ENCODE data around the gene BHLHE40.

Gene BHLHE40

GRCh38 chr3:4979428-4980228, at the start of gene BHLHE40:
BHLHE40 (plus strand) TSS chr3:4979437; CDS start chr3:4979719, 282 bp downstream.
- no peaks in the 10 kb centered on the region for H3K36me3 ChIP-seq (ENCODE audit: insufficient read depth, low read length)
- H3K9me3 ChIP-seq (ENCODE audit: low read length) = no peaks in the 10 kb centered on the region
- peak within 1 kb of the TSS; percentile 41 for H3K4me3 ChIP-seq (ENCODE audit: low read length)
- H3K4me1 ChIP-seq (ENCODE audit: insufficient read depth, low read length) = peaks cover 26% of the 10 kb centered on the region
- peaks cover 41% of the 10 kb centered on the region for H3K27me3 ChIP-seq (ENCODE audit: insufficient read depth, low read length)
- peak within 1 kb of the TSS; percentile 94 for H2AFZ ChIP-seq (ENCODE audit: low read depth, low read length)

- Histone ChIP-seq H2AFZ (ENCODE audit: low read depth, low read length) (no peak overlapping the region), H3K4me1 (ENCODE audit: insufficient read depth, low read length) (no peaks in the 10 kb centered on the region), H3K4me3 (ENCODE audit: low read length) (no peak overlapping the region), H3K36me3 (ENCODE audit: insufficient read depth, low read length) (no peaks in the 10 kb centered on the region), H3K9me3 (ENCODE audit: low read length) (no peaks in the 10 kb centered on the region), H3K27me3 (ENCODE audit: insufficient read depth, low read length) (no peaks in the 10 kb centered on the region)
These were observed 48.7 kb upstream of the BHLHE40 start for GRCh38 chr3:4930501-4930900.

- H3K27me3 ChIP-seq (ENCODE audit: insufficient read depth, low read length) = no peaks in the 10 kb centered on the region
- H3K36me3 ChIP-seq (ENCODE audit: insufficient read depth, low read length) = no peaks in the 10 kb centered on the region
- no peak overlapping the region for H2AFZ ChIP-seq (ENCODE audit: low read depth, low read length)
- H3K4me1 ChIP-seq (ENCODE audit: insufficient read depth, low read length) = no peaks in the 10 kb centered on the region
- no peaks in the 10 kb centered on the region for H3K9me3 ChIP-seq (ENCODE audit: low read length)
- H3K4me3 ChIP-seq (ENCODE audit: low read length) = no peak overlapping the region
These were observed 45.2 kb upstream of the BHLHE40 start for GRCh38 chr3:4934050-4934449.

GRCh38 chr3:4935347-4935746, 43.9 kb upstream of the BHLHE40 start:
- no peaks in the 10 kb centered on the region for H3K4me1 ChIP-seq (ENCODE audit: insufficient read depth, low read length)
- H3K27me3 ChIP-seq (ENCODE audit: insufficient read depth, low read length) = no peaks in the 10 kb centered on the region
- no peaks in the 10 kb centered on the region for H3K36me3 ChIP-seq (ENCODE audit: insufficient read depth, low read length)
- H2AFZ ChIP-seq (ENCODE audit: low read depth, low read length) = no peak overlapping the region
- no peaks in the 10 kb centered on the region for H3K9me3 ChIP-seq (ENCODE audit: low read length)
- no peak overlapping the region for H3K4me3 ChIP-seq (ENCODE audit: low read length)

- no peak overlapping the region for H3K4me3 ChIP-seq (ENCODE audit: low read length)
- no peak overlapping the region for H2AFZ ChIP-seq (ENCODE audit: low read depth, low read length)
- H3K36me3 ChIP-seq (ENCODE audit: insufficient read depth, low read length) = no peaks in the 10 kb centered on the region
- H3K9me3 ChIP-seq (ENCODE audit: low read length) = no peaks in the 10 kb centered on the region
- H3K4me1 ChIP-seq (ENCODE audit: insufficient read depth, low read length) = no peaks in the 10 kb centered on the region
- no peaks in the 10 kb centered on the region for H3K27me3 ChIP-seq (ENCODE audit: insufficient read depth, low read length)
These were observed 42.1 kb upstream of the BHLHE40 start for GRCh38 chr3:4936982-4937614.

- H3K4me3 ChIP-seq (ENCODE audit: low read length) = no peak overlapping the region
- no peak overlapping the region for H2AFZ ChIP-seq (ENCODE audit: low read depth, low read length)
- no peaks in the 10 kb centered on the region for H3K36me3 ChIP-seq (ENCODE audit: insufficient read depth, low read length)
- H3K9me3 ChIP-seq (ENCODE audit: low read length) = no peaks in the 10 kb centered on the region
- no peaks in the 10 kb centered on the region for H3K27me3 ChIP-seq (ENCODE audit: insufficient read depth, low read length)
- H3K4me1 ChIP-seq (ENCODE audit: insufficient read depth, low read length) = no peaks in the 10 kb centered on the region
These were observed 40.8 kb upstream of the BHLHE40 start for GRCh38 chr3:4938281-4938982.

- Histone ChIP-seq H3K36me3 (ENCODE audit: insufficient read depth, low read length) (no peaks in the 10 kb centered on the region), H2AFZ (ENCODE audit: low read depth, low read length) (no peak overlapping the region), H3K4me1 (ENCODE audit: insufficient read depth, low read length) (no peaks in the 10 kb centered on the region), H3K4me3 (ENCODE audit: low read length) (no peak overlapping the region), H3K9me3 (ENCODE audit: low read length) (no peaks in the 10 kb centered on the region), H3K27me3 (ENCODE audit: insufficient read depth, low read length) (no peaks in the 10 kb centered on the region)
These were observed 40.0 kb upstream of the BHLHE40 start for GRCh38 chr3:4939276-4939675.

GRCh38 chr3:4940985-4941384, 38.3 kb upstream of the BHLHE40 start:
- Histone ChIP-seq H2AFZ (ENCODE audit: low read depth, low read length) (no peak overlapping the region), H3K4me3 (ENCODE audit: low read length) (no peak overlapping the region), H3K36me3 (ENCODE audit: insufficient read depth, low read length) (no peaks in the 10 kb centered on the region), H3K4me1 (ENCODE audit: insufficient read depth, low read length) (no peaks in the 10 kb centered on the region), H3K27me3 (ENCODE audit: insufficient read depth, low read length) (no peaks in the 10 kb centered on the region), H3K9me3 (ENCODE audit: low read length) (no peaks in the 10 kb centered on the region)

- H2AFZ ChIP-seq (ENCODE audit: low read depth, low read length) = no peak overlapping the region
These were observed 35.7 kb upstream of the BHLHE40 start for GRCh38 chr3:4943549-4943948.

GRCh38 chr3:4945324-4945723, 33.9 kb upstream of the BHLHE40 start:
- H3K27me3 ChIP-seq (ENCODE audit: insufficient read depth, low read length) = no peaks in the 10 kb centered on the region
- H3K9me3 ChIP-seq (ENCODE audit: low read length) = no peaks in the 10 kb centered on the region
- H2AFZ ChIP-seq (ENCODE audit: low read depth, low read length) = no peak overlapping the region
- no peaks in the 10 kb centered on the region for H3K4me1 ChIP-seq (ENCODE audit: insufficient read depth, low read length)
- no peak overlapping the region for H3K4me3 ChIP-seq (ENCODE audit: low read length)
- no peaks in the 10 kb centered on the region for H3K36me3 ChIP-seq (ENCODE audit: insufficient read depth, low read length)

More at GRCh38 chr3:4943549-4943948, 35.7 kb upstream of the BHLHE40 start:
- H3K36me3 ChIP-seq (ENCODE audit: insufficient read depth, low read length) = no peaks in the 10 kb centered on the region
- H3K4me1 ChIP-seq (ENCODE audit: insufficient read depth, low read length) = no peaks in the 10 kb centered on the region
- no peaks in the 10 kb centered on the region for H3K27me3 ChIP-seq (ENCODE audit: insufficient read depth, low read length)
- no peak overlapping the region for H3K4me3 ChIP-seq (ENCODE audit: low read length)
- H3K9me3 ChIP-seq (ENCODE audit: low read length) = no peaks in the 10 kb centered on the region

- no peak overlapping the region for H3K4me3 ChIP-seq (ENCODE audit: low read length)
- no peaks in the 10 kb centered on the region for H3K9me3 ChIP-seq (ENCODE audit: low read length)
- no peak overlapping the region for H2AFZ ChIP-seq (ENCODE audit: low read depth, low read length)
- H3K4me1 ChIP-seq (ENCODE audit: insufficient read depth, low read length) = no peaks in the 10 kb centered on the region
- H3K36me3 ChIP-seq (ENCODE audit: insufficient read depth, low read length) = no peaks in the 10 kb centered on the region
- H3K27me3 ChIP-seq (ENCODE audit: insufficient read depth, low read length) = no peaks in the 10 kb centered on the region
These were observed 32.2 kb upstream of the BHLHE40 start for GRCh38 chr3:4947028-4947427.

GRCh38 chr3:4948395-4948794, 30.8 kb upstream of the BHLHE40 start:
- Histone ChIP-seq H3K27me3 (ENCODE audit: insufficient read depth, low read length) (no peaks in the 10 kb centered on the region), H3K4me1 (ENCODE audit: insufficient read depth, low read length) (no peaks in the 10 kb centered on the region), H3K36me3 (ENCODE audit: insufficient read depth, low read length) (no peaks in the 10 kb centered on the region), H3K9me3 (ENCODE audit: low read length) (no peaks in the 10 kb centered on the region), H3K4me3 (ENCODE audit: low read length) (no peak overlapping the region), H2AFZ (ENCODE audit: low read depth, low read length) (no peak overlapping the region)

- no peak overlapping the region for H2AFZ ChIP-seq (ENCODE audit: low read depth, low read length)
- H3K4me3 ChIP-seq (ENCODE audit: low read length) = no peak overlapping the region
- no peaks in the 10 kb centered on the region for H3K36me3 ChIP-seq (ENCODE audit: insufficient read depth, low read length)
- no peaks in the 10 kb centered on the region for H3K4me1 ChIP-seq (ENCODE audit: insufficient read depth, low read length)
- no peaks in the 10 kb centered on the region for H3K9me3 ChIP-seq (ENCODE audit: low read length)
- H3K27me3 ChIP-seq (ENCODE audit: insufficient read depth, low read length) = no peaks in the 10 kb centered on the region
These were observed 30.2 kb upstream of the BHLHE40 start for GRCh38 chr3:4949004-4949403.
